Measurements from ENCODE around the gene PLEKHA7. TPM values are rescaled to one million over a fixed set of nuclear protein-coding genes. Genes with fewer than 3 reads are reported as not detected.
"Not testable (repeated sequence)": the region's sequence is repeated elsewhere in the genome, so short reads cannot be mapped to it uniquely, and the experiment has no call there.

The PLEKHA7 gene
- total RNA-seq, 2 experiments from 2014 or later, result 0.47 to 0.50 TPM

GRCh38 chr11:16926883-16927626 lies 87.2 kb downstream of the PLEKHA7 start:
- H3K9me3 Mint-ChIP-seq (ENCODE audit: insufficient read depth), result no peaks in the 10 kb centered on the region
- H3K4me3 Mint-ChIP-seq, result no peak overlapping the region
- peaks cover 57% of the 10 kb centered on the region for H3K27me3 Mint-ChIP-seq (ENCODE audit: low read depth)
- DNase-seq (no peak), ATAC-seq (no peak)
- no peak overlapping the region for H3K27ac Mint-ChIP-seq
- no peaks in the 10 kb centered on the region for H3K36me3 Mint-ChIP-seq (ENCODE audit: low read depth)
- POLR2A ChIA-PET, result no interaction called here
- H3K4me1 Mint-ChIP-seq (ENCODE audit: low read depth), result peaks cover 12% of the 10 kb centered on the region
- CTCF ChIA-PET, result no interaction called here

DNA sequence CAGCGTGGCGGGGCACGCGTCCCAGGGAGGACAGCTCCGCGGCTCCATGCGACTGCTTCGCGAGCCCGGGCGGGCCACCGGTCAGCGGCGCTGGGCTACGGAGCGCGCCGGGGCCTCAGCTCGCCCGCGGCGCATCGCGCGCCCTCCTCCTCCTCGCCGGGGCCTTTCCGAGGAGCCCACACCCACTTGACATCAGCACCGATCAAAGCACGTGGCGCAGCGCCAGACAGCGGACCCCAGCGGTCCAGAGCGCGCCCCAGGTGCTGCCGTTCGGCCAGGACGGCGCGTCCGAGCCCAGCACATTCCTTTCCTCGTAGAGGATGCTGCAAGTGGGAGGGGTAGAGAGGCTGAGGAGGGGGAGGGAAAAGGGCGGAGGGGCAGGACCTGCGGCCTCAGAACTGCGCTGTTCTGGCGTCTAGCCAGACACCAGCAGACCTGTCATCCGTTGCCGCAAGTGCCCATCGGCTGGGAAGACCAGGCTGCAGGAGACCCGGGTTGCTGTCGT lies 88.6 kb downstream of the PLEKHA7 start:
- H3K36me3 Mint-ChIP-seq (ENCODE audit: low read depth), result no peaks in the 10 kb centered on the region
- peak; percentile 40 for DNase-seq
- peak; percentile 72 for ATAC-seq
- peaks cover 12% of the 10 kb centered on the region for H3K4me1 Mint-ChIP-seq (ENCODE audit: low read depth)
- peak overlapping the region; percentile 62 for H3K4me3 Mint-ChIP-seq
- H3K9me3 Mint-ChIP-seq (ENCODE audit: insufficient read depth), result no peaks in the 10 kb centered on the region
- ChIA-PET POLR2A (no interaction called here), CTCF (interaction anchor here (1.2 kb wide), 1 partner anchor 138 kb away, joined by 3 read pairs; no protein-coding TSS in a partner anchor)
- H3K27ac Mint-ChIP-seq, result no peak overlapping the region
- H3K27me3 Mint-ChIP-seq (ENCODE audit: low read depth), result peaks cover 56% of the 10 kb centered on the region

DNA sequence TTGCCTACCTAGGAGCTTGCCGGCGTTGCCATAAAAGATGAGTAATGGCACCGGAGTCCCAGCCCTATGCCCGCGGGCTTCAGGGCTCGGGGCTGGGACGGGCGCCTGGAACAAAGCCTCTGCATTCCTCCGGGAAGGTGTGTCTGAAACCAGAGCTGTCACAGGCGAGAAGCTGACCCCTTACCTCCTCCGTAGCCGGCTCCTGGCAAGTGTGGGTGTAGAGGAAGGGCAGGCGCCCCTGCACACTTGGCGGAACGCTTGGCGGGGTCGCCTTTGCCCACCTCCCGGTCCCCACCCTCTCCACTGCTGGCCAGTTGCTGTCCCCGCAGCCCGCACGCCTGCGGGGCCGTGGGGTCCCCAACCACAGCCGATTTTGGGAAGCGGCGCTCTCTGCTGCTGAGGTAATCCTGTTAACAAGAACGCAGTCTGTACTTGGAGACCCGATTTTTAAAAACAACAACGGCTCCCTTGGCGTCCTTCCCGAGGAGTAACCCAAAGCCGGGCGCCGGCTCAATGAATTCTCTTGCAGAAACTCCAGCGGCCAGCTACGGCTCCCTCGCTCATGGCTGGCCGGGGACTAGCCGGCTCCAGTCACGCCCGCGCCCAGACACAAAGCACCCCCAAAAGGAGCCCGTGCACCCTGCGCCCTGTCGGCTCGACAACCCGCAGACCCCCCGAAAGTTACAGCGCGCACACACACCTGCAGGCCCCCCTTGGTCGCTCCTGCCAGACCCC lies 89.2 kb downstream of the PLEKHA7 start:
- DNase-seq (no peak), ATAC-seq (no peak)
- ChIA-PET POLR2A (no interaction called here), CTCF (interaction anchor here (1.2 kb wide), 1 partner anchor 138 kb away, joined by 3 read pairs; no protein-coding TSS in a partner anchor)
- Mint-ChIP-seq H3K27ac (no peak overlapping the region), H3K36me3 (ENCODE audit: low read depth) (no peaks in the 10 kb centered on the region), H3K27me3 (ENCODE audit: low read depth) (peaks cover 59% of the 10 kb centered on the region), H3K4me1 (ENCODE audit: low read depth) (peaks cover 12% of the 10 kb centered on the region), H3K4me3 (peak overlapping the region; percentile 22), H3K9me3 (ENCODE audit: insufficient read depth) (no peaks in the 10 kb centered on the region)

GRCh38 chr11:16924462-16924825 lies 89.8 kb downstream of the PLEKHA7 start:
- DNase-seq (no peak), ATAC-seq (no peak)
- ChIA-PET CTCF (no interaction called here), POLR2A (no interaction called here)
- Mint-ChIP-seq H3K36me3 (ENCODE audit: low read depth) (no peaks in the 10 kb centered on the region), H3K27ac (no peak overlapping the region), H3K9me3 (ENCODE audit: insufficient read depth) (no peaks in the 10 kb centered on the region), H3K4me3 (no peak overlapping the region), H3K4me1 (ENCODE audit: low read depth) (peaks cover 12% of the 10 kb centered on the region), H3K27me3 (ENCODE audit: low read depth) (peaks cover 59% of the 10 kb centered on the region)

DNA sequence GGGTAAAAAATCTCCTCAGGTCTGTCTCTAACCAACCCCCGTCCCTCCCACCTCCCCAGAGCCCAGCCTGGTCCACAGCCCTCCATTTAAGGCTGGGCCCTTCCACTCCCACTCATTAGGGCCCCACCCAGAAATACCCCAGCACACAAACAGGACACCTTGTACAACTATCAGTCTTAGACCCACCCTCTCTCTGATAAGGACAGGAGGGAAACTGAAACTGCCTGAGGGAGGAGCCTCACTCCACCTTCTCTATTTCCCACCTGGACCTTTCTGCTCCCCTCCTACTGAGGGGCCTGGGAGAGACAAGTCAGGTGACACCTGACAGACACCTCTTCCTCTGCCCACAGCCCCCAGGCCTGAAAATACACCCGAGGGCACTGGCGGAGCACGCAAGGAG lies 90.2 kb downstream of the PLEKHA7 start:
- H3K27me3 Mint-ChIP-seq (ENCODE audit: low read depth), result peaks cover 58% of the 10 kb centered on the region
- H3K9me3 Mint-ChIP-seq (ENCODE audit: insufficient read depth), result no peaks in the 10 kb centered on the region
- ChIA-PET POLR2A (no interaction called here), CTCF (no interaction called here)
- H3K27ac Mint-ChIP-seq, result no peak overlapping the region
- peaks cover 12% of the 10 kb centered on the region for H3K4me1 Mint-ChIP-seq (ENCODE audit: low read depth)
- no peaks in the 10 kb centered on the region for H3K36me3 Mint-ChIP-seq (ENCODE audit: low read depth)
- ATAC-seq (no peak), DNase-seq (no peak)
- no peak overlapping the region for H3K4me3 Mint-ChIP-seq

- CTCF ChIA-PET, result interaction anchor here (1.2 to 1.8 kb wide), 2 partner anchors 19 to 101 kb away, joined by 3 to 6 read pairs; no protein-coding TSS in a partner anchor
- Mint-ChIP-seq H3K4me1 (ENCODE audit: low read depth) (peaks cover 12% of the 10 kb centered on the region), H3K4me3 (no peak overlapping the region), H3K27ac (no peak overlapping the region), H3K36me3 (ENCODE audit: low read depth) (no peaks in the 10 kb centered on the region), H3K27me3 (ENCODE audit: low read depth) (peaks cover 52% of the 10 kb centered on the region), H3K9me3 (ENCODE audit: insufficient read depth) (no peaks in the 10 kb centered on the region)
- POLR2A ChIA-PET, result no interaction called here
- DNase-seq, result no peak
- ATAC-seq, result no peak
Observed at GRCh38 chr11:16921668-16922067, 92.5 kb downstream of the PLEKHA7 start.

- CTCF ChIA-PET, result interaction anchor here (1.8 kb wide), 1 partner anchor 101 kb away, joined by 6 read pairs; no protein-coding TSS in a partner anchor
- POLR2A ChIA-PET, result no interaction called here
- Mint-ChIP-seq H3K27ac (no peak overlapping the region), H3K27me3 (ENCODE audit: low read depth) (peaks cover 46% of the 10 kb centered on the region), H3K9me3 (ENCODE audit: insufficient read depth) (no peaks in the 10 kb centered on the region), H3K4me1 (ENCODE audit: low read depth) (peaks cover 9% of the 10 kb centered on the region), H3K36me3 (ENCODE audit: low read depth) (no peaks in the 10 kb centered on the region), H3K4me3 (no peak overlapping the region)
- DNase-seq, result no peak
- ATAC-seq, result no peak
Observed at GRCh38 chr11:16921019-16921418, 93.2 kb downstream of the PLEKHA7 start.

- POLR2A ChIA-PET, result no interaction called here
- DNase-seq (no peak), ATAC-seq (no peak)
- Mint-ChIP-seq H3K27me3 (ENCODE audit: low read depth) (peaks cover 41% of the 10 kb centered on the region), H3K36me3 (ENCODE audit: low read depth) (no peaks in the 10 kb centered on the region), H3K27ac (no peak overlapping the region), H3K4me3 (no peak overlapping the region), H3K4me1 (ENCODE audit: low read depth) (peaks cover 6% of the 10 kb centered on the region), H3K9me3 (ENCODE audit: insufficient read depth) (no peaks in the 10 kb centered on the region)
- CTCF ChIA-PET, result interaction anchor here (2.3 kb wide), 1 partner anchor 100 kb away, joined by 6 read pairs; no protein-coding TSS in a partner anchor
Observed at GRCh38 chr11:16920559-16920958, 93.7 kb downstream of the PLEKHA7 start.

DNA sequence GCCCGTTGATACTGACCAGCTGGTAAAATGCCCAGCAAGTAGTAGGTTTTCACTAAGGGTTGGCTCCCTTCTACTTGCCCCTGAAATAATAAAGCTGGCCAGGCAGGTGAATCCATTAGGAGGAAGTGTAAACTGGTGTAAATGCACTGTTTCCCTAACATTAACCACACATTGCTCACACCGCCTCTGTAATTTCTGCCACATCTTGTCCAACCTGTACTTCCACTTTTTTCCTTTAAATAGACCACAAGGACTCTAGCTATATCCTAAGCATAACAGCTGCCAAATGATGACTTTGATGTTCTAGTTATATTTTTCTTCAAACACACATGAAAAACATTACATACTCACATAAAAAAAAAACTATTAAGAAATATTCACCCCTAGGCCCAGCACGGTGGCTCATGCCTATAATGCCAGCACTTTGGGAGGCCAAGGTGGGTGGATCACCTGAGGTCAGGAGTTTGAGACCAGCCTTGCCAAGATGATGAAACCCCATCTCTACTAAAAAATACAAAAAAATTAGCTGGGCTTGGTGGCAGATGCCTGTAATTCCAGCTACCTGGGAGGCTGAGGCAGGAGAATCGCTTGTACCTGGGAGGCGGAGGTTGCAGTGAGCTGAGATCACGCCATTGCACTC lies 95.6 kb downstream of the PLEKHA7 start:
- H3K27ac Mint-ChIP-seq; H3K9me3 Mint-ChIP-seq (ENCODE audit: insufficient read depth); ATAC-seq; H3K4me3 Mint-ChIP-seq; H3K36me3 Mint-ChIP-seq (ENCODE audit: low read depth); DNase-seq; H3K4me1 Mint-ChIP-seq (ENCODE audit: low read depth); POLR2A ChIA-PET: not testable (repeated sequence)
- peaks cover 25% of the 10 kb centered on the region for H3K27me3 Mint-ChIP-seq (ENCODE audit: low read depth)
- CTCF ChIA-PET, result interaction anchor here (0.6 to 2.3 kb wide), 2 partner anchors 98 to 129 kb away, joined by 3 to 6 read pairs; no protein-coding TSS in a partner anchor

DNA sequence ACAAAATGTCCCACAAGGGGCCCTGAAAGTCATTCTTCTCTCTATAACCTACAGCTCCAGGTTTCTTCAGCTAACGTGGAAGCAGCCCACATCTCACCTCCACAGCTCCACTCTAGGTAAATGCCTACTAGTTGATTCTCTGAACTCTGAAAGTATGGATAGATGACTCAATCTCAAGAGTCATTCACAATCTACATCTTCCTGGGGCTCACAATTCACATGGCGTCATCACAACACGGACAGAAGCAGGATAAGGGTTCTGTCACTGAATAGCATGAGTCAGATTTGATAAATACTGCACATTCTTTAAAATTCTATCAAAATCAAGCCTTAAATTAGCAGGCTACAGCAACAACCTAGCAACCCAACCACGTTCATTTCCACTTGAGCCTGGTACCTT lies 96.3 kb downstream of the PLEKHA7 start:
- Mint-ChIP-seq H3K4me1 (ENCODE audit: low read depth) (no peaks in the 10 kb centered on the region), H3K27me3 (ENCODE audit: low read depth) (peaks cover 20% of the 10 kb centered on the region), H3K4me3 (no peak overlapping the region), H3K27ac (no peak overlapping the region), H3K9me3 (ENCODE audit: insufficient read depth) (no peaks in the 10 kb centered on the region), H3K36me3 (ENCODE audit: low read depth) (no peaks in the 10 kb centered on the region)
- POLR2A ChIA-PET, result no interaction called here
- ATAC-seq (no peak), DNase-seq (no peak)
- CTCF ChIA-PET, result no interaction called here

DNA sequence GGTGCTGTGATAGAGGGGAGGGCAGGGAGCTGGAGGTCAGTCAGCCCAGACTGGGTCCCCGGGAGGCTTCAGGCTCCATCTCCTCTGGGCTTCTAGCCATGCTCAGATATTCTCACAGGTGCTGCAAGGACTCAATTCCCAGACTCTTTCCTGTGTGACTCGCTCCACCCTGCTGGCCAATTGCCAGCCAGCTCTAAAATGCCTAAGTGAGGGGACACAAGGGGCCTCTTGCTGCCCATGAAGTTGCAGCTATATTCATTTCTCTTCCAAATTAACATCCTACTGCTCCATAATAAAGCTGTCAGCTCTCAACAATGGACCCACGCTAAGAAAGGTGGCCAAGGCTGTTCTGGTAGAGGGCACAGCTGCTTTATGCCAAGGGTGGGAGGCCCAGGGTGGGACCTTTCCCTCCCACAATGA lies 101.5 kb downstream of the PLEKHA7 start:
- Mint-ChIP-seq H3K27ac (no peak overlapping the region), H3K36me3 (ENCODE audit: low read depth) (no peaks in the 10 kb centered on the region), H3K4me3 (no peak overlapping the region), H3K27me3 (ENCODE audit: low read depth) (no peaks in the 10 kb centered on the region), H3K9me3 (ENCODE audit: insufficient read depth) (no peaks in the 10 kb centered on the region), H3K4me1 (ENCODE audit: low read depth) (no peaks in the 10 kb centered on the region)
- DNase-seq (no peak), ATAC-seq (no peak)
- ChIA-PET CTCF (no interaction called here), POLR2A (no interaction called here)

DNA sequence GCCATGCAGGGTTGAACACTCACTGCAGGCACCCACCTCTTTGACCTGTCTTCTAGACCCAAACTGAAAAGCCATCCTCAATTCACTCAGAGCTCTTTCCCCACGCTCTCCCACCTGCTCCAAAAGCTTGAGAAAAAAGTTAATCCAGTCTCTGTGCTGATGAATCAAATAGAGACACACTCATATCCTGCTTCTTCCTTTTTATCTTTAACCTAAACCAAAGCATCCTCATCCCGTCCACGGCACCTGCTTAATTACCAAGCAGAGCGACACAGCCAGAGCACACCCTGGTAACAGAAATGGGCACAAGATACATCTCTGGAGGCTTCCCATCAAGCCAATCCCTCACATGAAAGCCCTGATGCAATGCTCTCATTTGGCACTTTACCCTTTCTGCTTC lies 102.6 kb downstream of the PLEKHA7 start:
- ChIA-PET CTCF (interaction anchor here (1.6 kb wide), 1 partner anchor 92 kb away, joined by 4 read pairs; no protein-coding TSS in a partner anchor), POLR2A (no interaction called here)
- DNase-seq (no peak), ATAC-seq (no peak)
- Mint-ChIP-seq H3K36me3 (ENCODE audit: low read depth) (no peaks in the 10 kb centered on the region), H3K9me3 (ENCODE audit: insufficient read depth) (no peaks in the 10 kb centered on the region), H3K27ac (no peak overlapping the region), H3K4me1 (ENCODE audit: low read depth) (no peaks in the 10 kb centered on the region), H3K27me3 (ENCODE audit: low read depth) (no peaks in the 10 kb centered on the region), H3K4me3 (no peak overlapping the region)
